BLaER1 (cell line): Measurements from ENCODE around the gene HLA-DMB.
A peak's percentile ranks its signal among the peaks of the same experiment; 100 is the strongest.
"Not testable (repeated sequence)": the region's sequence is repeated elsewhere in the genome, so short reads cannot be mapped to it uniquely, and the experiment has no call there.

Experiments
- H3K27ac ChIP-seq: shearing (Covaris generic); formaldehyde crosslinking; 2 replicates; pipeline ENCODE4 v1.8.1; 2022
- H3K27me3 ChIP-seq: shearing (Covaris generic); formaldehyde crosslinking; 2 replicates; pipeline ENCODE4 v1.8.1; 2022
- H3K36me3 ChIP-seq: shearing (Covaris generic); formaldehyde crosslinking; 2 replicates; pipeline ENCODE4 v1.8.1; 2022
- H3K4me1 ChIP-seq: shearing (Covaris generic); formaldehyde crosslinking; 2 replicates; pipeline ENCODE4 v1.8.1; 2022
- H3K4me2 ChIP-seq: shearing (Covaris generic); formaldehyde crosslinking; 2 replicates; pipeline ENCODE4 v1.8.1; 2022
- H3K4me3 ChIP-seq: shearing (Covaris generic); formaldehyde crosslinking; 2 replicates; pipeline ENCODE4 v1.8.1; 2022
- H3K9ac ChIP-seq: shearing (Covaris generic); formaldehyde crosslinking; 2 replicates; pipeline ENCODE4 v1.8.1; 2022
- H3K9me3 ChIP-seq: shearing (Covaris generic); formaldehyde crosslinking; 2 replicates; pipeline ENCODE4 v1.8.1; 2022
- H4K20me1 ChIP-seq: shearing (Covaris generic); formaldehyde crosslinking; 2 replicates; pipeline ENCODE4 v1.8.1; 2022
- Cebpa-rat ChIP-seq: shearing (Covaris generic); IDR thresholded peaks from 2 replicates; pipeline ENCODE4 v1.8.1; 2022

Gene HLA-DMB

GRCh38 chr6:32943864-32944649 is 3.2 kb upstream of the HLA-DMB start:
- peak overlapping the region; percentile 88 for H3K4me2 ChIP-seq
- H4K20me1 ChIP-seq, result peaks cover 7% of the 10 kb centered on the region; the same call in 1 of the 2 replicates
- peak overlapping the region; percentile 63 for H3K9ac ChIP-seq
- no peak for TF ChIP-seq Cebpa-rat
- H3K27me3 ChIP-seq, result no peaks in the 10 kb centered on the region
- H3K27ac ChIP-seq, result peak overlapping the region; percentile 83
- H3K9me3 ChIP-seq, result no peaks in the 10 kb centered on the region
- peak overlapping the region; percentile 52 for H3K4me3 ChIP-seq
- H3K4me1 ChIP-seq, result peaks cover 85% of the 10 kb centered on the region
- peaks cover 13% of the 10 kb centered on the region for H3K36me3 ChIP-seq

DNA sequence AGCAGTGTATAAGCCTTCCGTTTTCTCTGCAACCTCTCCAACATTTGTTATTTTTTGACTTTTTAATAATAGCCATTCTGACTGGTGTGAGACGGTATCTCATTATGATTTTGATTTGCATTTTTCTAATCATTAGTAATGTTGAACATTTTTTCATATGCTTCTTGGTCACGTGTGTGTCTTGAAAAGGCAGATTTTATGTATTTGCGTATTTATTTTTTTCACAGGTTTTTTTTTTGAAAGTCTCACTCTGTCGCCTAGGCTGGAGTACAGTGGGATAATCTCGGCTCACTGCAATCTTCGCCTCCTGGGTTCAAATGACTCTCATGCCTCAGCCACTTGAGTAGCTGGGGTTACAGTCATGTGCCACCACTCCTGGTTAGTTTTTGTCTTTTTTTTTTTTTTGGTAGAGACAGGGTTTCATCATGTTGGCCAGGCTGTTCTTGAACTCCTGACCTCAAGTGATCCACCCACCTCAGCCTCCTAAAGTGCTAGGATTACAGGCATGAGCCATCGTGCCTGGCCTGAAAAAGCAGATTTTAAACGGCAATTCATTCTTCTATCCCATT is 1.8 kb upstream of the HLA-DMB start:
- H3K4me1 ChIP-seq, result peaks cover 73% of the 10 kb centered on the region
- not testable (repeated sequence) for H3K9ac ChIP-seq, H3K9me3 ChIP-seq, H3K27me3 ChIP-seq, H4K20me1 ChIP-seq, H3K4me3 ChIP-seq
- peak overlapping the region; percentile 83; the same call in 1 of the 2 replicates for H3K27ac ChIP-seq
- peaks cover 11% of the 10 kb centered on the region for H3K36me3 ChIP-seq
- H3K4me2 ChIP-seq, result peak overlapping the region; percentile 88

GRCh38 chr6:32941214-32941768 is 463 bp upstream of the HLA-DMB start:
- Histone ChIP-seq H3K36me3 (peaks cover 24% of the 10 kb centered on the region), H3K4me2 (peak overlapping the region; percentile 88), H3K27me3 (no peaks in the 10 kb centered on the region), H4K20me1 (no peaks in the 10 kb centered on the region), H3K9ac (peak overlapping the region; percentile 85), H3K9me3 (no peaks in the 10 kb centered on the region), H3K27ac (peak overlapping the region; percentile 90), H3K4me3 (peak overlapping the region; percentile 77), H3K4me1 (peaks cover 73% of the 10 kb centered on the region)
- no peak for TF ChIP-seq Cebpa-rat

- Histone ChIP-seq H3K4me2 (no peak overlapping the region), H4K20me1 (no peaks in the 10 kb centered on the region), H3K4me1 (peaks cover 56% of the 10 kb centered on the region), H3K27ac (no peak overlapping the region), H3K9ac (no peak overlapping the region), H3K9me3 (no peaks in the 10 kb centered on the region), H3K27me3 (no peaks in the 10 kb centered on the region), H3K36me3 (peaks cover 42% of the 10 kb centered on the region), H3K4me3 (no peak overlapping the region)
- 0 out of 2 replicates have a peak, but pooled peaks have one; percentile 25 for TF ChIP-seq Cebpa-rat
Measured at GRCh38 chr6:32938494-32938893, 2.3 kb downstream of the HLA-DMB start.

DNA sequence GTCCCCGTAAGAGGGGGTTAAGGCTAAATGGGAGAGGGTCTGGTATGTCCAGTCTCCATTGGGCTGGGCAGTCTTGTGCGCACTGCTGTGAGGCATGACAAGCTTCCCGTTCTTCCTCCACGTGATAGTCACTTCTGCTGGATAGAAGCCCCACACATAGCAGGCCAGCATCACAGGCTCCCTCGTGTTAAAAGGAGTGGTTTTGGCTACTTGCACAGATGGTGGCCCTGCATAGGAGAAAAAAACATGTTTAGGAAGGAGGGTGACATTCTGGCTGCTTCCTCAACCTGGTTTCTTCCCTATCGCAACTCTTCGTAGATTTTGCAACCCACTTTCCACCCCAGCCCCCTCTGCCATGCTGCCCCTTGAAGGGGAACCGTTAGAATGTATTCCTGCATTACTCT is 3.6 kb downstream of the HLA-DMB start:
- no peak for TF ChIP-seq Cebpa-rat
- no peaks in the 10 kb centered on the region for H3K9me3 ChIP-seq
- peaks cover 42% of the 10 kb centered on the region for H3K36me3 ChIP-seq
- H3K4me2 ChIP-seq, result no peak overlapping the region
- H3K27me3 ChIP-seq, result no peaks in the 10 kb centered on the region
- H3K9ac ChIP-seq, result no peak overlapping the region
- peaks cover 43% of the 10 kb centered on the region for H3K4me1 ChIP-seq
- no peaks in the 10 kb centered on the region for H4K20me1 ChIP-seq
- no peak overlapping the region for H3K27ac ChIP-seq
- no peak overlapping the region for H3K4me3 ChIP-seq

DNA sequence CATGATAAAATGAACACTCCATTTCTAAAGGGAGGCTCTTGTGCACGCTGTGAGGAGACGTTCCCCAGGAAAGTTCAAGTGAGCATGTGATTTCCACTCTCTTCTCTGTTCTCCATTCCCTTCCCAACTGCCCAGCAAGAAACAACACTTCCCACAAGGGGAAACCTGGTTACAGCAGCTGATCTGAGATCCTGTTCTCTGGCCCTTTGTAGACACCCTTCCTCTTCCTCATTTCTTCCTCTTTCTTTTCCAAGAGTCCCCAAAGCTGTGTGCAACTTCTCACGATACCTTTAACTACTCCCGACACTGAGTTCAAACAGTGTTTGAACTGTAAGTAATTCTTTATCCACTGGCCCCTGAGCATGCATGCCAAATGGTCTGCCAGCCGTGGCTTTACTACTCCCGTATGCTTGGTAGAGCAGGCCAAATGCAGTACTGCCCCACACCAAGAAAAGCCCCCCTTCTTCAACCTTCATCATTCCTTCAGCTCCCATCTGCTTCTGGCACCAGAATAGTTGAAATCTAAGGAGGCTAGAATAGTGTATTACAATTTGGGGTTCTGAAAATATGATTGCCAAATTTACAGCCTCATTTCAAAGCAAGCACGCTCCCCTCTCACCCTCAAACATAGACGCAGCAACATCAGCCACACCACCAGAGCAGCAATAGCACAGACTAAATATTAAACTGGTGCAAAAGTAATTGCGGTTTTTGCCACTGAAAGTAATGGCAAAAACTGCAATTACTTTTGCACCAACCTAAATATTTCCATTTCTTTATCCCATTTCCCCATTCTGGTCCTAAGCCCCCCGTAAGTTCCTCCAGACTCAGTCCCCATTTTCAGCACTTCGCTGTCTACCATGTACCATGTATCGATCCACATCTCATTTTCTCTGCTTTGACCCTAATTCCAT is 4.3 kb downstream of the HLA-DMB start:
- H3K4me3 ChIP-seq, result no peak overlapping the region
- no peaks in the 10 kb centered on the region for H4K20me1 ChIP-seq
- no peak overlapping the region for H3K27ac ChIP-seq
- H3K27me3 ChIP-seq, result no peaks in the 10 kb centered on the region
- peaks cover 42% of the 10 kb centered on the region for H3K36me3 ChIP-seq
- peaks cover 42% of the 10 kb centered on the region for H3K4me1 ChIP-seq
- H3K9me3 ChIP-seq, result no peaks in the 10 kb centered on the region
- H3K4me2 ChIP-seq, result no peak overlapping the region
- H3K9ac ChIP-seq, result no peak overlapping the region
- TF ChIP-seq Cebpa-rat, result no peak

DNA sequence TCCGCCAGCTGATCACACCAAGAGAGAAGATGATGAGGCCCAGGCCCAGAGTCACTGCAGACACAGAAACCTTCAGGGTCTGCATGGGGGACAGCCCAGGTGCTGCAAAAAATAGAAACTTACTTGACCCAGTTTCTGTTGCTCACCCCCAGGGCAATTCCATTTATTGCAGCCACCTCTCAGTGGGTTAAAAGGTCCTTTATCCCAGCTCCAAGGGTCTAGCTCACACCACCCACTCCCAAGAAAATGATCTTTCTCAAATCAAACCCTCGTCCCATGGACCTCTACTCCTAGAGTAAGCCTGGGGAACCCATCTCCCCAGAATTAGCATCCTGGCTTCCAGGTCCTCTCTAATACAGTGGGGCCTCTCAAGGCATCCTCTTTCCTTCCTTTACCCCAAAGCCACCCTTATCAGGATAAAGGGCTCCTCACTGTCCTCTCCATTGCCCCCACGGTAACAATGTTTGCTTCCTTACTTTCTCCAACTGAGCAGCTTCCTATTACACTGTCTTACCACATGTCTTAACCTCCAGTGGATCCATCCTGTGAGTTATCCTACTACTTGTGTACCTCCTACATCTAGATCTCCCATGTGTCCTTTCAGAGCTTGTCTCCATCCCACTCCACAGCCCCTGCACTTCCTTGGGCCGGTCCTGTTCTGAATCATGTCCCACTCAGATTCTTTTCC is 5.1 kb downstream of the HLA-DMB start:
- TF ChIP-seq Cebpa-rat, result no peak
- H3K27me3 ChIP-seq, result no peaks in the 10 kb centered on the region
- no peak overlapping the region for H3K9ac ChIP-seq
- H3K36me3 ChIP-seq, result peaks cover 42% of the 10 kb centered on the region
- no peak overlapping the region for H3K4me2 ChIP-seq
- H3K27ac ChIP-seq, result no peak overlapping the region
- H3K4me3 ChIP-seq, result no peak overlapping the region
- peaks cover 40% of the 10 kb centered on the region for H3K4me1 ChIP-seq
- no peaks in the 10 kb centered on the region for H4K20me1 ChIP-seq
- no peaks in the 10 kb centered on the region for H3K9me3 ChIP-seq

- Histone ChIP-seq H3K4me3 (no peak overlapping the region), H3K27ac (no peak overlapping the region), H3K4me2 (no peak overlapping the region), H3K9me3 (no peaks in the 10 kb centered on the region), H3K4me1 (peaks cover 21% of the 10 kb centered on the region), H3K27me3 (no peaks in the 10 kb centered on the region), H3K36me3 (peaks cover 41% of the 10 kb centered on the region), H3K9ac (no peak overlapping the region), H4K20me1 (no peaks in the 10 kb centered on the region)
- TF ChIP-seq Cebpa-rat, result no peak
Measured at GRCh38 chr6:32933661-32934085, 7.2 kb downstream of the HLA-DMB start.
